Stimulated activated CD4-positive, alpha-beta T cell treated with anti-CD3 and anti-CD28 coated beads, Interleukin-1b, Interleukin-23, amount 100 ng/mL, for 4 hours (primary cell): ENCODE data around the gene PCDH9.
"Not testable (repeated sequence)": the region's sequence is repeated elsewhere in the genome, so short reads cannot be mapped to it uniquely, and the experiment has no call there.

Source experiments
- DNase-seq, 2 donors: peaks; one replicate each; pipeline ENCODE4 v3.0.0-alpha.2; 2020; ENCODE audit warnings: low read depth in 2 of 2

PCDH9 gene

GRCh38 chr13:66345518-66345810 lies 884.7 kb downstream of the PCDH9 start:
- DNase-seq = no peak

GRCh38 chr13:66344805-66345517 lies 885.2 kb downstream of the PCDH9 start:
- DNase-seq = no peak

- no peak for DNase-seq
These were observed 886.8 kb downstream of the PCDH9 start for GRCh38 chr13:66343224-66343828.

- no peak for DNase-seq
These were observed 888.3 kb downstream of the PCDH9 start for GRCh38 chr13:66341635-66342377.

GRCh38 chr13:66339214-66339613 lies 890.9 kb downstream of the PCDH9 start:
- DNase-seq = no peak

- DNase-seq = no peak
These were observed 891.6 kb downstream of the PCDH9 start for GRCh38 chr13:66338542-66338941.

- DNase-seq = no peak
These were observed 894.5 kb downstream of the PCDH9 start for GRCh38 chr13:66335626-66336025.

GRCh38 chr13:66329988-66330451 lies 900.1 kb downstream of the PCDH9 start:
- DNase-seq = no peak

- no peak for DNase-seq
These were observed 901.7 kb downstream of the PCDH9 start for GRCh38 chr13:66328476-66328875.

- DNase-seq = no peak
These were observed 906.3 kb downstream of the PCDH9 start for GRCh38 chr13:66323745-66324347.

GRCh38 chr13:66322936-66323335 lies 907.2 kb downstream of the PCDH9 start:
- DNase-seq = no peak

- DNase-seq = no peak
These were observed 907.9 kb downstream of the PCDH9 start for GRCh38 chr13:66322193-66322740.

GRCh38 chr13:66314911-66315310 lies 915.2 kb downstream of the PCDH9 start:
- no peak for DNase-seq

- no peak for DNase-seq
These were observed 916.7 kb downstream of the PCDH9 start for GRCh38 chr13:66313413-66313812.

- DNase-seq = no peak
These were observed 917.6 kb downstream of the PCDH9 start for GRCh38 chr13:66312312-66313087.

GRCh38 chr13:66305961-66306617 lies 924.0 kb downstream of the PCDH9 start:
- no peak for DNase-seq

GRCh38 chr13:66301482-66301881 lies 928.7 kb downstream of the PCDH9 start:
- DNase-seq = no peak

- no peak for DNase-seq
These were observed 929.1 kb downstream of the PCDH9 start for GRCh38 chr13:66301006-66301405.

- DNase-seq = no peak
These were observed 933.3 kb downstream of the PCDH9 start for GRCh38 chr13:66296875-66297274.

- no peak for DNase-seq
These were observed 933.8 kb downstream of the PCDH9 start for GRCh38 chr13:66296328-66296727.

GRCh38 chr13:66286806-66287205 lies 943.3 kb downstream of the PCDH9 start:
- DNase-seq = not testable (repeated sequence)
